H9 (cell line): ENCODE data around the gene ZNF732. TPM values are rescaled to one million over a fixed set of nuclear protein-coding genes. Genes with fewer than 3 reads are reported as not detected.

Experiments used
- DNase-seq: peaks from one replicate; pipeline ENCODE4 v3.0.0-alpha.2; 2017
- H2AFZ ChIP-seq: one replicate; pipeline ENCODE4 v1.6.1; 2013; ENCODE audit warnings: mild to moderate bottlenecking, low read length, control low read depth, moderate library complexity
- H2AK5ac ChIP-seq: 2 replicates; pipeline ENCODE4 v1.6.1; 2013; ENCODE audit warnings: low read length, control low read depth, mixed read lengths; ENCODE audit not compliant: insufficient read length
- H2BK120ac ChIP-seq: one replicate; pipeline ENCODE4 v1.6.1; 2013; ENCODE audit warnings: low read depth, mild to moderate bottlenecking, low read length, control low read depth, inconsistent platforms; ENCODE audit not compliant: poor library complexity, severe bottlenecking
- H2BK12ac ChIP-seq: 2 replicates; pipeline ENCODE4 v1.6.1; 2013; ENCODE audit warnings: low read length, control low read depth, mixed read lengths, low read depth; ENCODE audit not compliant: insufficient read length
- H2BK15ac ChIP-seq: 2 replicates; pipeline ENCODE4 v1.6.1; 2013; ENCODE audit warnings: low read depth, low read length, control low read depth
- H2BK20ac ChIP-seq: one replicate; pipeline ENCODE4 v1.6.1; 2013; ENCODE audit warnings: low read depth, mild to moderate bottlenecking, low read length, control low read depth, inconsistent platforms; ENCODE audit not compliant: poor library complexity, severe bottlenecking
- H2BK5ac ChIP-seq: 2 replicates; pipeline ENCODE4 v1.6.1; 2013; ENCODE audit warnings: low read length, control low read depth, mixed read lengths; ENCODE audit not compliant: insufficient read length
- H3K14ac ChIP-seq: 2 replicates; pipeline ENCODE4 v1.6.1; 2013; ENCODE audit warnings: low read length, control low read depth; ENCODE audit not compliant: insufficient read depth
- H3K18ac ChIP-seq: 2 replicates; pipeline ENCODE4 v1.6.1; 2013; ENCODE audit warnings: low read depth, mild to moderate bottlenecking, mixed read lengths, low read length, control low read depth; ENCODE audit not compliant: insufficient read length
- H3K23ac ChIP-seq: 2 replicates; pipeline ENCODE4 v1.6.1; 2013; ENCODE audit warnings: low read length, control low read depth, mixed read lengths, low read depth; ENCODE audit not compliant: insufficient read length
- H3K23me2 ChIP-seq: 2 replicates; pipeline ENCODE4 v1.6.1; 2013; ENCODE audit warnings: low read depth, mild to moderate bottlenecking, mixed read lengths, low read length, control low read depth; ENCODE audit not compliant: insufficient read length, poor library complexity, severe bottlenecking
- H3K27ac ChIP-seq: 2 replicates; pipeline ENCODE4 v1.5.1; 2013; ENCODE audit warnings: low read length, control low read depth, mixed read lengths, low read depth; ENCODE audit not compliant: insufficient read length
- H3K27me3 ChIP-seq: 2 replicates; pipeline ENCODE4 v1.6.1; 2013; ENCODE audit warnings: low read length, control low read depth, inconsistent platforms; ENCODE audit not compliant: insufficient read depth
- H3K4ac ChIP-seq: 2 replicates; pipeline ENCODE4 v1.6.1; 2013; ENCODE audit warnings: low read depth, mild to moderate bottlenecking, control low read depth, inconsistent platforms, low read length, moderate library complexity
- H3K4me1 ChIP-seq: 2 replicates; pipeline ENCODE4 v1.6.1; 2013; ENCODE audit warnings: low read length, control low read depth, inconsistent platforms; ENCODE audit not compliant: insufficient read depth
- H3K4me2 ChIP-seq: 2 replicates; pipeline ENCODE4 v1.6.1; 2013; ENCODE audit warnings: low read length, control low read depth, mixed read lengths; ENCODE audit not compliant: insufficient read length, insufficient read depth
- H3K56ac ChIP-seq: 2 replicates; pipeline ENCODE4 v1.6.1; 2013; ENCODE audit warnings: low read depth, mild to moderate bottlenecking, mixed read lengths, low read length, control low read depth; ENCODE audit not compliant: insufficient read length
- H3K79me1 ChIP-seq: 2 replicates; pipeline ENCODE4 v1.6.1; 2013; ENCODE audit warnings: low read depth, mild to moderate bottlenecking, moderate library complexity, low read length, control low read depth, inconsistent platforms; ENCODE audit not compliant: insufficient read depth, poor library complexity, severe bottlenecking
- H3K79me2 ChIP-seq: 2 replicates; pipeline ENCODE4 v1.6.1; 2013; ENCODE audit warnings: low read length, control low read depth, inconsistent platforms; ENCODE audit not compliant: insufficient read depth
- H3K9ac ChIP-seq: 2 replicates; pipeline ENCODE4 v1.6.1; 2013; ENCODE audit warnings: low read length, control low read depth, mixed read lengths; ENCODE audit not compliant: insufficient read length; ENCODE audit errors: extremely low read depth
- H3K9me3 ChIP-seq: one replicate; pipeline ENCODE4 v1.6.1; 2013; ENCODE audit warnings: low read depth, low read length, inconsistent platforms; ENCODE audit not compliant: control insufficient read depth
- H3T11ph ChIP-seq: one replicate; pipeline ENCODE4 v1.6.1; 2013; ENCODE audit warnings: mild to moderate bottlenecking, low read length, control low read depth, inconsistent platforms
- H4K20me1 ChIP-seq: one replicate; pipeline ENCODE4 v1.6.1; 2013; ENCODE audit not compliant: control insufficient read depth, insufficient read length, insufficient read depth
- H4K5ac ChIP-seq: 2 replicates; pipeline ENCODE4 v1.6.1; 2013; ENCODE audit warnings: low read depth, mild to moderate bottlenecking, mixed read lengths, low read length, control low read depth; ENCODE audit not compliant: insufficient read length
- H4K8ac ChIP-seq: replicated peaks from 2 replicates; pipeline ENCODE4 v1.6.1; 2013; ENCODE audit warnings: low read length, control low read depth, mixed read lengths, low read depth; ENCODE audit not compliant: insufficient read length
- H4K91ac ChIP-seq: 2 replicates; pipeline ENCODE4 v1.6.1; 2013; ENCODE audit warnings: low read depth, mild to moderate bottlenecking, moderate library complexity, mixed read lengths, low read length, control low read depth; ENCODE audit not compliant: insufficient read length
- H3K27ac Mint-ChIP-seq, 3 experiments: 2 replicates in 2 of 3; 3 replicates in 1 of 3; pipeline ENCODE4 v1.8.0; 2020 to 2021; ENCODE audit warnings: mixed read lengths in 3 of 3, mild to moderate bottlenecking in 1 of 3, moderate library complexity in 1 of 3
- H3K27me3 Mint-ChIP-seq: 2 replicates; pipeline ENCODE4 v1.8.0; 2021; ENCODE audit warnings: low read depth, mild to moderate bottlenecking, moderate library complexity, mixed read lengths
- H3K36me3 Mint-ChIP-seq, 3 experiments: 2 replicates in 2 of 3; 3 replicates in 1 of 3; pipeline ENCODE4 v1.8.0; 2020 to 2021; ENCODE audit warnings: low read depth in 3 of 3, mixed read lengths in 3 of 3; ENCODE audit not compliant: insufficient read depth in 1 of 3
- H3K4me1 Mint-ChIP-seq, 2 experiments: 2 replicates each; pipeline ENCODE4 v1.8.0; 2020; ENCODE audit warnings: mixed read lengths in 2 of 2
- H3K4me3 Mint-ChIP-seq, 2 experiments: 2 replicates in 1 of 2; 3 replicates in 1 of 2; pipeline ENCODE4 v1.8.0; 2020 to 2021; ENCODE audit warnings: mild to moderate bottlenecking in 2 of 2, mixed read lengths in 2 of 2, moderate library complexity in 1 of 2
- H3K9me3 Mint-ChIP-seq, 2 experiments: 2 replicates in 1 of 2; 3 replicates in 1 of 2; pipeline ENCODE4 v1.8.0; 2020; ENCODE audit warnings: mild to moderate bottlenecking in 2 of 2, mixed read lengths in 2 of 2, moderate library complexity in 1 of 2
- WGBS: extraction: QIAGEN DNeasy Blood & Tissue Kit; methylation state at CpG from one replicate; pipeline ENCODE4 v1.1.7; 2013; ENCODE audit warnings: missing lambda C conversion rate, low lambda C conversion rate, mixed read lengths; ENCODE audit not compliant: insufficient read length; ENCODE audit errors: extremely low coverage; 5-methylcytosine and 5-hydroxymethylcytosine counted together
- total RNA-seq: library from RNA; stranded (reverse); gene quantifications from 2 replicates; pipeline ENCODE4 v1.2.1, GENCODE V29; 2021
- TF ChIP-seq, protein P1 (sequence below): fragments of 200-600 bp; sonication (generic); conservative IDR thresholded peaks from 3 replicates; pipeline ENCODE4 v1.8.0; 2021; ENCODE audit warnings: antibody characterized with exemption, mild to moderate bottlenecking

The ZNF732 gene
- total RNA-seq, 1 experiment from 2014 or later: 13.6 TPM

DNA sequence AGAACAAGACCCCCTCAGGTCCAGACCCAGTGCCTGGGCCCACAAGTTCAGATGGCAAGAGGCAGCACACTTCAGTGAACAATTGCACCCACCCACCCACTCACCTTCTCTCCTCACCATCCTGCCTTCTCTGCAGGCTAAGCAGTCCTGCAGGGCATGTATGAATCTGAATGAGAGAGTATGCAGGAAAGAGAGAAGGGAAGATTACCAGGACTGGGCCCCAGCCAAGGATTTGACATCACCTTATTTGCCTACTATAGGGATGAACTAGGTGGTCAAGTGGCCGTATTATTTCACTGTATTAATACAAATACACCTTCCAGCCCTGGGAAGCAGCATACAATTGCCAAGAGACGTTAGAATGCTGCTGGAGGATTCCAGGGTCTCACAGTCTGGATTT, 30.2 kb upstream of the ZNF732 start:
- Mint-ChIP-seq H3K27ac (no peak overlapping the region), H3K9me3 (peaks cover 13 to 47% of the 10 kb centered on the region in 2 experiments), H3K27me3 (peaks cover 10% of the 10 kb centered on the region), H3K36me3 (peaks cover 16 to 26% (median 19%) of the 10 kb centered on the region in 3 experiments), H3K4me1 (peaks cover 14 to 27% of the 10 kb centered on the region in 2 experiments), H3K4me3 (peak overlapping the region in 1 of 2 experiments; percentile 63; a peak in 2 of 5 replicates)
- Histone ChIP-seq H3K23ac (no peak overlapping the region), H3K18ac (no peak overlapping the region), H3K79me1 (peaks cover 7% of the 10 kb centered on the region), H3K9ac (no peak overlapping the region), H3K27me3 (no peaks in the 10 kb centered on the region; the same call in 1 of the 2 replicates), H3K9me3 (no peaks in the 10 kb centered on the region), H3K4me1 (peaks cover 8% of the 10 kb centered on the region), H3K56ac (no peak overlapping the region), H4K20me1 (no peaks in the 10 kb centered on the region), H2BK12ac (no peak overlapping the region), H3K79me2 (peaks cover 22% of the 10 kb centered on the region), H4K5ac (no peak overlapping the region), H4K8ac (no peak overlapping the region), H3K14ac (no peak overlapping the region), H2BK5ac (no peak overlapping the region), H2BK120ac (no peak overlapping the region), H2AK5ac (no peak overlapping the region), H3K23me2 (peaks cover 27% of the 10 kb centered on the region), H2BK20ac (no peak overlapping the region), H4K91ac (no peak overlapping the region), H2AFZ (no peak overlapping the region), H3K4me2 (peak overlapping the region; percentile 79), H3K4ac (no peak overlapping the region), H3K27ac (no peak overlapping the region), H3T11ph (no peak overlapping the region), H2BK15ac (no peak overlapping the region)
- DNase-seq: no peak
- TF ChIP-seq, protein P1, sequence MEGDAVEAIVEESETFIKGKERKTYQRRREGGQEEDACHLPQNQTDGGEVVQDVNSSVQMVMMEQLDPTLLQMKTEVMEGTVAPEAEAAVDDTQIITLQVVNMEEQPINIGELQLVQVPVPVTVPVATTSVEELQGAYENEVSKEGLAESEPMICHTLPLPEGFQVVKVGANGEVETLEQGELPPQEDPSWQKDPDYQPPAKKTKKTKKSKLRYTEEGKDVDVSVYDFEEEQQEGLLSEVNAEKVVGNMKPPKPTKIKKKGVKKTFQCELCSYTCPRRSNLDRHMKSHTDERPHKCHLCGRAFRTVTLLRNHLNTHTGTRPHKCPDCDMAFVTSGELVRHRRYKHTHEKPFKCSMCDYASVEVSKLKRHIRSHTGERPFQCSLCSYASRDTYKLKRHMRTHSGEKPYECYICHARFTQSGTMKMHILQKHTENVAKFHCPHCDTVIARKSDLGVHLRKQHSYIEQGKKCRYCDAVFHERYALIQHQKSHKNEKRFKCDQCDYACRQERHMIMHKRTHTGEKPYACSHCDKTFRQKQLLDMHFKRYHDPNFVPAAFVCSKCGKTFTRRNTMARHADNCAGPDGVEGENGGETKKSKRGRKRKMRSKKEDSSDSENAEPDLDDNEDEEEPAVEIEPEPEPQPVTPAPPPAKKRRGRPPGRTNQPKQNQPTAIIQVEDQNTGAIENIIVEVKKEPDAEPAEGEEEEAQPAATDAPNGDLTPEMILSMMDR: no peak
- no CpG with 5 or more reads among the region's 2 CpGs for WGBS
